ENCODE measurements around the gene FBXL16.

- TF ChIP-seq EZH2 (IDR thresholded peaks at IDR 0.05; ENCODE audit: low read length, missing control alignments) (no peak), CTCF (conservative IDR thresholded peaks at IDR 0.05 in 1 of 2, IDR thresholded peaks at IDR 0.05 in 1 of 2; ENCODE audit: low read depth in 1 of 2, low read length in 2 of 2) (no peak)
These were observed 29.6 kb upstream of the FBXL16 start for GRCh38 chr16:734981-735881.
